HG03135 (cell line): ENCODE data around the gene CC2D1B.

Experiments used
- ATAC-seq: cut with Tn5 transposase; IDR thresholded peaks from one replicate; pipeline ENCODE4 v1.9.1; 2021; ENCODE audit warnings: mild to moderate bottlenecking, moderate library complexity; ENCODE audit not compliant: unreplicated experiment

The CC2D1B gene

DNA sequence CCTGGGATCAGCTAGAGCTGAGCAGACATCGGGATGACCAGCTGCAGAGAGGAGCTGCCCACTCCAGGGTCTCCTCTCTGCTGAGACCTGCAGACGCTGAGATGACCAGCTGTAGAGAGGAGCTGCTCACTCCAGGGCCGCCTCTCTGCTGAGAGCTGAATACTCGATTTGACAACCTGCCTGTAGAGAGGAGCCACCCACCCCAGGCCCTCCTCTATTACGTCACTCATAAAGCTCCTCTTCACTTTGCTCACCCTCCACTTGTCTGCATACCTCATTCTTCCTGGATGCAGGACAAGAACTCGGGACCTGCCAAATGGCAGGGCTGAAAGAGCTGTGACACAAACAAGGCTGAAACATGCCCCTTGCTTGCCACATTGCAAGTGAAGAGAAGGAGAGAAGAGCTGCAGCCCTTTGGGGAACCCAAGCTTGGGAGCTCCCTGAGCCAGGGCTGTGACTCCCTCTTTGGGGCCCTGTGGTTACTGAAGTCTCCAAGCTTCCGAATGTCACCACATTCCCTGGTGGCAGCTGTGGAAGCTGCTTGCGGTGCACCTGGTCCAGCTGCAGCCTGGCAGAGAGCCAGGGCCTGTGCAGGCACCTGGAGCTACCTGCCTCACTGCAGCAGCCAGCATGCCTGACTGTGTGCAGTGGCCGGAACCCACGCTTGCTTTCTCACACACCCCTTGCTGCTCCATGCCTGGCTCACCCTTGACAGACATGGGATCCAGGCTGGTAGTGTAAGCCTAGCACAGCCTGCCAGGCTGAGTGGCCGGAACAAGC is 59.6 kb downstream of the CC2D1B start:
- ATAC-seq: no peak

DNA sequence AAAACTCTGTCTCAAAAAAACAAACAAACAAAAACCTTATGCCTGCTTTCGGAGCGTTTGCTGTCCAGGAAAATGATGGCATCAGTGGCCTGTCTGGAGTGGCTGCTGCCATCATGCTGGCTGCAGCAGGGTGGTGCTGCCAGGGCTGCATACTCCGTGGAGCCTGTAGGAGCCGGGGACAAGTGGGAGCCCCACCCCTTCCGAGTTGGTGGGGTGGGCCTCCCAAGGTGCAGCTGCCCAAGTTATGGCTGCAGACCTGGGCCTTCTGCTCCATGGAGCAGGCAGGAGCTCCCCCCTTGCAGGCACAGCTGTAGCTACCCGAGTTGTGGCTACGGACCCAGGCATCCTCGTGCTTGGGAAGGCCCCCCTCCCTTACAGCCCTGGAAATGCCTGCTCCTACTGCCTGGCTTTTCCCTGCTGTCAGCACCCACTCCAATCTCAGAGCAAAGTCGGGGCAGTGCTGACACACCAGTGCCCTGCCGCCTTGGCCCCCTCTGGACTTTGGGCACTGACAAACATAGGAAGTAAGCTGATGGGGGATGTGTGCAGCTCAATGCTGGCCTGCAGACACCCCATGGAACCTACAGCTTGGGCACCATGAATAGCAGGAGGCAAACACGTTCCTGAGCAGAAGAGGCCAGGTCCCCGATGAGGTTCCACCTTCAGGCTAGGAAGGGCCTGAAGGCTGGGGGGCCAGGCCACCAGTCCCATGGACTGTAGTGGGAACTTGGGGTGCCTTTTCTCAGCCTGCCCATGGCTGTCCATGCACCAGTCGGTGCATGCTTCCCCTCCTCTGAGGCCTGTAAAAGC is 60.4 kb downstream of the CC2D1B start:
- ATAC-seq: no peak
